GM12864 (cell line): ENCODE data around the gene ATL2.

ENCODE experiments used
- DNase-seq: peaks from one replicate; pipeline ENCODE4 v3.0.0-alpha.2; 2011; ENCODE audit warnings: low read depth
- H3K4me3 ChIP-seq: 2 replicates; pipeline ENCODE4 v1.5.1; 2011; ENCODE audit warnings: mild to moderate bottlenecking, low read depth, low read length, control low read depth
- TF ChIP-seq, protein P1 (sequence below): IDR thresholded peaks from 2 replicates; pipeline ENCODE4 v1.5.1; 2011; ENCODE audit warnings: low read depth, mild to moderate bottlenecking, moderate library complexity, low read length, control low read depth, inconsistent platforms; ENCODE audit errors: missing control alignments

The ATL2 gene

DNA sequence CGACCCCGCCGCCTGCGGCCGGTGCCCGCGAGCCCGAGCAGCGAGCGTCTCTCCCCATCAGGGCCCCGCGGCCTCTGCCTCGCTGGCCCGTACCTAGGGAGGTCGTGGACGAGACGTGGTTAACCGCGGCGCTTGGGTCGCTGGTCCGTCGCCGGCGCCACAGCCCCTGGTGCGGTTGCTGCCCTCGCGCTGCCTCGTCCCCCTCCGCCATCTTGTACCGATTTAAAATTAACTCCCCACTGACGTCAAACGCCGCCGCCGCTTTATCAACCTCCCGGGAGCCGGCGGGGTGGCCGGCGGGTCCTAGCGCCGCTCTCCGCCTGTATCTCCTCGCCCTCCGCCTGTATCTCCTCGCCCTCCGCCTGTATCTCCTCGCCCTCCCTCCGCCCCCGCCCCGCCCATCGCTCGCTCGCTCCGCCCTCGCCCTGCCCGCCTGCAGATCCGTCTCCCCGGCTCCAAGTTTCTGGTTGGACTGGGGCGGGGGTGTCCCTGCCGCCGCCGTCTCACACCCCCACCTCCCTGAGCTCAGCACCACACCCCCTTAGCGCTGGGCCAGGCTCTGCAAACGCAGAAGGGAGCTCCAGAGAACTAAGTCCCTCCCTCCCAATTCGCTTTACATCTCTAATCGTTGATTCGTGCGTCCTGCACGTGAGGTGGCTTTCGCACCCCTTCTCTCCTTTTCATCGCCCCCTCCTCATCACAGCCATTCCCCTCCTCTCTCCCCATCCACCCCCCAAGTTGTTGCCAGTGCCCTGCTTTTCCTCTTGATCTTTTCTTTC lies at the start of gene ATL2:
TSS of gene ATL2 (minus strand) at position 224 of the 779 bp plus-strand sequence. CDS start at position 211, 13 bp downstream.
- DNase-seq = peak; percentile 76
- H3K4me3 ChIP-seq = peak within 1 kb of the TSS; percentile 87
- TF ChIP-seq, protein P1, sequence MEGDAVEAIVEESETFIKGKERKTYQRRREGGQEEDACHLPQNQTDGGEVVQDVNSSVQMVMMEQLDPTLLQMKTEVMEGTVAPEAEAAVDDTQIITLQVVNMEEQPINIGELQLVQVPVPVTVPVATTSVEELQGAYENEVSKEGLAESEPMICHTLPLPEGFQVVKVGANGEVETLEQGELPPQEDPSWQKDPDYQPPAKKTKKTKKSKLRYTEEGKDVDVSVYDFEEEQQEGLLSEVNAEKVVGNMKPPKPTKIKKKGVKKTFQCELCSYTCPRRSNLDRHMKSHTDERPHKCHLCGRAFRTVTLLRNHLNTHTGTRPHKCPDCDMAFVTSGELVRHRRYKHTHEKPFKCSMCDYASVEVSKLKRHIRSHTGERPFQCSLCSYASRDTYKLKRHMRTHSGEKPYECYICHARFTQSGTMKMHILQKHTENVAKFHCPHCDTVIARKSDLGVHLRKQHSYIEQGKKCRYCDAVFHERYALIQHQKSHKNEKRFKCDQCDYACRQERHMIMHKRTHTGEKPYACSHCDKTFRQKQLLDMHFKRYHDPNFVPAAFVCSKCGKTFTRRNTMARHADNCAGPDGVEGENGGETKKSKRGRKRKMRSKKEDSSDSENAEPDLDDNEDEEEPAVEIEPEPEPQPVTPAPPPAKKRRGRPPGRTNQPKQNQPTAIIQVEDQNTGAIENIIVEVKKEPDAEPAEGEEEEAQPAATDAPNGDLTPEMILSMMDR = no peak

DNA sequence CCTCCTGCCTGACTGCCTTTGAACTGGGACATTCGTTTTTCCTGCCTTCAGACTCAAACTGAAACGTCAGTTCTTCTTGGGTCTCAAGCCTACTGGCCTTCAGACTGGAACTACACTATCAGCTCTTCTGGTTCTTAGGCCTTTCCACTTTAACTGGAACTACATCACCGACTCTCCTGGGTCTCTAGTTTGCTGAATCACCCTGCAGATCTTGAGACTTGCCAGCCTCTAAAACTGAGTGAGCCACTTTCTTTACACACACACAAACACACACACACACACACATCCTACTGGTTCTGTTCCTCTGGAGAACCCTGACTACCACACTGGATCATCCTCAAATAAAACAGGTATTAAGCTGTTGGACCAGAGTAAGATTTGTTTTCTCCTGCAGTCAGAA lies 46.7 kb upstream of the ATL2 start:
- DNase-seq = no peak
- TF ChIP-seq, protein P1 = no peak
- H3K4me3 ChIP-seq = no peak overlapping the region

DNA sequence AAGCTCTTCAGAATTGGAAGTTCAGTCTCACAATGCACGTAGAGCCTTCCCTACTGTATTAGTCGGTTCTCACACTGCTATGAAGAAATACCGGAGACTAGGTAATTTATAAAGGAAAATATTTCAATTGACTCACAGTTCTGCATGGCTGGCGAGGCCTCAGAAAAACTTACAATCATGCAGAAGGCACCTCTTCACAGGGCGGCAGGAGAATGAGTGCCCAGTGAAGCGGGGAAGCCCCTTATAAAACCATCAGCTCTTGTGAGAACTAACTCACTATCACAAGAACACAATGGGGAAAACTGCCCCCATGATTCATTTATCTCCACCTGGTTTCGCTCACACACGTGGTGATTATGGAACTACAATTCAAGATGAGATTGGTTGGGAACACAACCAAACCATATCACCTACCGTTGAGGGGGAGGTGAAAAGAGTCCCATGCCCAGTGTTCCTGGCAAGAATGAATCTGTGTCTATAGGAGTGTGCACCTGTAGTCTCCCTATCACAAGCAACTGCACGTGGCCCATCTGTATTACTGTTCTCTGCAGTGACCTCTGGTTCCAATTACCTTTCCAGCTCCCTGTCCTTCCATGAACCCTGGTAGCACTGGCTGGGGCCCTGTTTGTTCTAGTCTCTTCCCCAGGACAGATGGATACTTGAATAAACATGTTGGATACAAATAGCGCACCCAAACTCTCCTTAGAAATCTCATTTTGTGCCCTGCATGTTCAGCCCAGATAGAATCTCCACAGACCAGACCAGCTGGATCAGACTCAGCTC lies 44.4 kb upstream of the ATL2 start:
- TF ChIP-seq, protein P1 = no peak
- DNase-seq = no peak
- H3K4me3 ChIP-seq = no peak overlapping the region

DNA sequence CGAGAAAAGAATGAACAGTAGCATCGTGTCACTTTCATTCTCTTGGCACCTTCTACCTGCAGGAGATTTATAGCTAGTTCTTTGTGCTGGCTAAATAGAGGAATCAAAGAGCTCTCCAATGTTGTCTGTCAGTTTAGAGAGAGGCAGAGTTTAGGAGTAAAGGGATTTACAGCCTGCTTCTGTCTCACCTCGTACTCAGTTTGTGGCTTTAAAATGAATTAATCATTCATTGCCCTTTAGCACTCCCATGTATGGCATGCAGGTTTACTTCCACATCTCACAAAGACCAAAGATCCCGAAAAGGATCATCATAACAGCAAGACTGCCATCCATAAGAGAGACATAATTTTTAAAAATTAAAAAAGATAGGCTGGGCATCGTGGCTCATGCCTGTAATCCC lies 42.4 kb upstream of the ATL2 start:
- H3K4me3 ChIP-seq = no peak overlapping the region
- TF ChIP-seq, protein P1 = no peak
- no peak for DNase-seq

DNA sequence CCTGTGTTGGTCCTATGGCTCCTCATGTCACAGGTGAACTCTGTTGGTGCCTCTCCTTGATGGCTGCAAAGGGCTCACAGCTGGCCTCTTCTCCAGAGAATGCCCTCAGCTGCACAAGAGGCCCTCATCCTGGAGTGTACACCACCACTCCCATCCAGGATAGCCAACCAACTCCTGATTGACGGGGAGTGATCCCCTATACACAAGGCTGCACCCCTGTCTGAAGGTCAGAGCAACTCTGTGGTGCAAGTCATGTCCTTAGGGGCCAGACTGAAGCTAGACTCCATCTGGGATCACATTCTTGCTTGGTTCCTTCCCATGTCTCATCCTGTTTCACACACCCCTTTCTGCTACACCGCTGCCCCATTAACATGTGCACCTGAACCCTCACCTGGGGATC lies 41.7 kb upstream of the ATL2 start:
- DNase-seq = no peak
- TF ChIP-seq, protein P1 = no peak

DNA sequence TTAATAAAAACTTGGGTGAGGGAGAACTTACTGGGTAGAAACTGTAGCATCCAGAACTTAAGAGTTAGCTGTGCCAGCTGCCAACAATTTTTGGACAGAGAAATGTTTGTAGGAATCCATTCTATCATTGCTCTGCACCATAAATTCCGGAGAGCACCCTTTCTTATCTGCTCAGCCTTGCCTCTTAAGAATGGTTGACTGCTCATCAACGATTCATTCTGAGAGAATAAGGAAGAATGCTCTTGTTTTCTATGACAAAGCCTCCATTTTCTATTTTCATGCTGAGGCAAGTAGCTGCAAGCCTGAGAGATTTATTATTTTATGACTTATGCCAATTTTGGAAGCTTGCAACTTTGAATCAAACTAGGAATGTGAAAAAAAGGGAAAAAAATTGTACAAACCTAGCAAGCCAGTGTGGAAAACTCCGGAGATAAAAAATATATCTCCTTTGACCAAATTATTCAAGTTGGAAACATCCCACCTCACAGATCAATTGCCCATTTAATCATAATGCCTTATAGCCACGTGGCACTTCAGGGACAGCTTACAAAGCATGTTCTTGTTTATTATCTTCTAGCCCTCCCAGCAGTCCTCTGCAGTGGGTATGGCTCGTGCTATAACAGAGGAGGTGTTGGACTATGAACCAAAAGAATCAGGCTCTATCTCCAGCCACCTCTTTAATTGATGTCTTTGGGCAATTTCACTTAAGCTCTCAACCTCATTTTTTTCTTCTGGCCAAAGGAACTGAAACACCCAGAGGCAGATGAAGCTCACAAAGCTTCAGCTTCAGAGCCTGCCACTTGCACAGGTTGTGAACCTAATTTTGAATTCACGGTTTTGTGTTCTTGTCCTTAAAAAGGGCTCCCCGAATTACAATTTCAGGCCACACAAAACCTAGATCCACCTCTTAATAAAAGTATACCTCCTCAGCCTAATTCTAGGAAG lies 40.9 kb upstream of the ATL2 start:
- TF ChIP-seq, protein P1 = no peak
- no peak for DNase-seq
- no peak overlapping the region for H3K4me3 ChIP-seq

More for the DNA sequence above, 41.7 kb upstream of the ATL2 start:
- H3K4me3 ChIP-seq = no peak overlapping the region
